GM12872 (cell line): ENCODE measurements around the gene CCDC169.

Source experiments
- TF ChIP-seq, protein P1 (sequence below): IDR thresholded peaks from 3 replicates; pipeline ENCODE4 v1.5.1; 2011; ENCODE audit warnings: low read depth, mild to moderate bottlenecking, low read length, moderate library complexity; ENCODE audit not compliant: insufficient read depth

The CCDC169 gene

GRCh38 chr13:36273431-36273830, 24.2 kb downstream of the CCDC169 start:
- TF ChIP-seq, protein P1, sequence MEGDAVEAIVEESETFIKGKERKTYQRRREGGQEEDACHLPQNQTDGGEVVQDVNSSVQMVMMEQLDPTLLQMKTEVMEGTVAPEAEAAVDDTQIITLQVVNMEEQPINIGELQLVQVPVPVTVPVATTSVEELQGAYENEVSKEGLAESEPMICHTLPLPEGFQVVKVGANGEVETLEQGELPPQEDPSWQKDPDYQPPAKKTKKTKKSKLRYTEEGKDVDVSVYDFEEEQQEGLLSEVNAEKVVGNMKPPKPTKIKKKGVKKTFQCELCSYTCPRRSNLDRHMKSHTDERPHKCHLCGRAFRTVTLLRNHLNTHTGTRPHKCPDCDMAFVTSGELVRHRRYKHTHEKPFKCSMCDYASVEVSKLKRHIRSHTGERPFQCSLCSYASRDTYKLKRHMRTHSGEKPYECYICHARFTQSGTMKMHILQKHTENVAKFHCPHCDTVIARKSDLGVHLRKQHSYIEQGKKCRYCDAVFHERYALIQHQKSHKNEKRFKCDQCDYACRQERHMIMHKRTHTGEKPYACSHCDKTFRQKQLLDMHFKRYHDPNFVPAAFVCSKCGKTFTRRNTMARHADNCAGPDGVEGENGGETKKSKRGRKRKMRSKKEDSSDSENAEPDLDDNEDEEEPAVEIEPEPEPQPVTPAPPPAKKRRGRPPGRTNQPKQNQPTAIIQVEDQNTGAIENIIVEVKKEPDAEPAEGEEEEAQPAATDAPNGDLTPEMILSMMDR: no peak

GRCh38 chr13:36261976-36262375, 35.6 kb downstream of the CCDC169 start:
- TF ChIP-seq, protein P1: no peak

GRCh38 chr13:36261011-36261410, 36.6 kb downstream of the CCDC169 start:
- TF ChIP-seq, protein P1: no peak

DNA sequence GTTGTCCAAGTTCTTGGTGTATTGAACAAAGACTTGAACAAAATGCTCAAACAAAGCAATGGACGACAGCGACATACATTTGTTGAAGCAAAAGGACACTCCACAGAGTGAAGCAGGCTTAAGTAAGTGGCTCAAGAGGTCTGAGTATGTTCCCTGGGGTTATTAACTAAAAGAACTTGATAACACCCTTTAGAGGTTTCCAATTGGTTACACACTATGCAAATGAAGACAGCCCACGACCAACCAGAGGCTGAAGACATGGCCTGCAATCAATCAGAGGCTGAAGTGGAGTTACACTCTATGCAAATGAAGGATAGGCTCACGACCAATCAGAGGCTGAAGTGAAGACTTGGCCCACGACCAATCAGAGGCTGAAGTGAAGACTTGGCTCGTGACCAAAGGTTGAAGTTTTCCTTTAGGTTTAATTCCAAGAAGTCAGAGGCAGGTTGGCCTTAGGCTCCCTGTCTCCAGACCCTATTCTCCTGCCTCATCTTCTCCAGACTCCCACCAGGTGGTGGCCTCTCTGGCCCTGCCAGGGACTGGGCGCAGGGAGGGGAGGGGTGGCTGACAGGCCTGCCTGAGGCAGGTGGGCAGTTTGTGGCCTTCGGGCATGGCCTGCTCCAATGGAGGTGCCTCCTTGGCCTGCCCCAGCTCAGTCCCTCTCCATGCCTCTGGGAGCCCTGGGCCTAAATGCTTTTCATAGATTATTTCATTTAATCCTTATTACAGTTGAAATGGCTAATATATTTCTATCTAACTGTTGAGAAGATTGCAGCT, 38.1 kb downstream of the CCDC169 start:
- TF ChIP-seq, protein P1: no peak

DNA sequence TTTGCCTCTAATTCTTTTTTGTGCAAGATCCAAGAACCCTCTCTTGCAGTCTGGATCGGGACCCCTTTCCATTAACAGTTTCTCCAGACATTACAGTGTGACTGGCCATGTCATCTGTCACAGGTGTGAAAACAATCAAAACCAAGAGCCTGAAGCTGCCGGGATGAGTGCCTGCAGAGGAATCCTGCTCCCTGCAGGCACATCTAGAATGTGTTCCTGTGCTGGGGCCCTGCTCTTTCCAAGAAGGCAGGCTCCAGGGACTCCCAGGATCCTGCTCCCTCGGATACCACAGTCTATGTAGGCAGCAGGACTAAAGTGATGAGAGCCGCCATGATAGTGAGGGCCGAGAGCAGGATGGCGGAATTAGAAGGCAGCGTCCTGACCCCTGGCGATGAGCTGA, 38.8 kb downstream of the CCDC169 start:
- TF ChIP-seq, protein P1: no peak

- TF ChIP-seq, protein P1: no peak
Observed at GRCh38 chr13:36251526-36251925, 46.1 kb downstream of the CCDC169 start.

DNA sequence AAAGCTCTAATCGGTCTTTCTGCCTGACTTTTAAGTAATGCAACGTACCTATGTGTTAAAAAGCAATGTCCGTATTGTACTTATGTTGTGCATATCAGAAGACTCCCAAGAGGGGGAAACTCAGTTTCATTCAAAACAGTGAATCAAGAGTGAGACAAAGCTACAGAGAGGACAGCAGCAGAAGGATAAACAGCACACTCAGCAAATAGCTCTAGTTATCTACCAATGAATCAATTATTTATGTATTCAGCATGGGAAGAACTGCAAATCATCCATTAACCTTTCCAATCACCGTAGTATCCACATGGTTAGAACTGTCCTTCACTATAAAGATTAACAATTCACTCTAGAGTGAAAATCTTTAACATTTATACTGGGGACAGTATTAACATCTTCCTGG, 46.6 kb downstream of the CCDC169 start:
- TF ChIP-seq, protein P1: no peak
